Cerebellar cortex (tissue), 1 donor: ENCODE results near the gene RAB33B.
"Not testable (repeated sequence)": the region's sequence is repeated elsewhere in the genome, so short reads cannot be mapped to it uniquely, and the experiment has no call there.

Source experiments
- DNase-seq: peaks from one replicate; pipeline ENCODE4 v3.0.0-alpha.2; 2015; ENCODE audit warnings: low spot score

RAB33B gene

DNA sequence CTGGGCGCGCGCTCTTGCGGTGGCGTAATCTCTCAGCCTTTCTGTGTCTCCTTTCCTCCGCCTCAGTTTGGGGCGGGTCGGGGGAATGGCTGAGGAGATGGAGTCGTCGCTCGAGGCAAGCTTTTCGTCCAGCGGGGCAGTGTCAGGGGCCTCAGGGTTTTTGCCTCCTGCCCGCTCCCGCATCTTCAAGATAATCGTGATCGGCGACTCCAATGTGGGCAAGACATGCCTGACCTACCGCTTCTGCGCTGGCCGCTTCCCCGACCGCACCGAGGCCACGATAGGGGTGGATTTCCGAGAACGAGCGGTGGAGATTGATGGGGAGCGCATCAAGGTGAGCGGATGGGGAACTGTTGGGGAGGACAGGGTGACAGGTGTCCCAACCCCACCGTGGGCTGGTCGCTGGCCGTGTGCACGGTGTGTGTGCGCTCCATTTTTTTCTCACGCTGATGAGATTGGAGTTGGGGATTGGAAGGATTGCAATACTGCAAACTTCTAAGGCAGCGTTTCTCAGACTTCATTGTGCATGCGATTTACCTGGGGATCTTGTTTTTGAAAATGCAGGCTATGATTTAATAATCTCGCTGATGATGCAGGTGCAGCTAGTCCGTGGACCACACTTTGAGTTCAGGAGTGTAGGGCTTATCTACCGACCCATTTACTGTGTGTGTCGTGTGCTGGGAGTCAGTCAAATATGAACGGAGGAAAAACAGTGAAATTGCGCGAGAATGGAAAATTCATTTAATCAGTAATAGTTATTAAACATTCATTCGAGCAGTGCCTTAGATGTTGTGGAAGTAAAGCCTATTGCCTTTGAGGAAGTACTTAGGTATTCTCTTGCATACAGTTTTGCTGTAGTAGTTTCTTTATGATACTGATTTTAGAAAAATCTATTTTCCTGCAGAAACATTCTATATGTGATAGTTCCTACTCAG is at the start of gene RAB33B:
TSS of gene RAB33B (plus strand) at position 11 of the 935 bp plus-strand sequence. CDS start at position 86, 75 bp downstream.
- no peak for DNase-seq

DNA sequence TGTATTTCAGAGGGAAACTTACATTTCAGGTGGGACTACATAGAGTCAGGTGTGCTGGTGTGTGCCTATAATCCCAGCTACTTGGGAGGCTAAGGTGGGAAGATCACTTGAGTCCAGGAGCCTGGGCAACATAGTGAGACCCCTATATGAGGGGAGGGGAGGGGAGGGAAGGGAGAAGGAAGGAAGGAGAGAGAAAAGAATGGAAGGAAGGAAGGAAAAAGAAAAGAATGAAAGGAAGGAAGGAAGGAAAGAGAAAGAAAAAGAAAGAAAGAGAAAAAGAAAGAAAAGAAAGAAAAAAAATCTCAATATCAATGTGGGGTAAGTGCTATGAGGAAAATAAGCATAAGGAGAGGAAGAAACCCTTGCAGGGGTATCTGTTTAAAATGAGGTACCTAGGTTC is 43.6 kb upstream of the RAB33B start:
- DNase-seq, result no peak

DNA sequence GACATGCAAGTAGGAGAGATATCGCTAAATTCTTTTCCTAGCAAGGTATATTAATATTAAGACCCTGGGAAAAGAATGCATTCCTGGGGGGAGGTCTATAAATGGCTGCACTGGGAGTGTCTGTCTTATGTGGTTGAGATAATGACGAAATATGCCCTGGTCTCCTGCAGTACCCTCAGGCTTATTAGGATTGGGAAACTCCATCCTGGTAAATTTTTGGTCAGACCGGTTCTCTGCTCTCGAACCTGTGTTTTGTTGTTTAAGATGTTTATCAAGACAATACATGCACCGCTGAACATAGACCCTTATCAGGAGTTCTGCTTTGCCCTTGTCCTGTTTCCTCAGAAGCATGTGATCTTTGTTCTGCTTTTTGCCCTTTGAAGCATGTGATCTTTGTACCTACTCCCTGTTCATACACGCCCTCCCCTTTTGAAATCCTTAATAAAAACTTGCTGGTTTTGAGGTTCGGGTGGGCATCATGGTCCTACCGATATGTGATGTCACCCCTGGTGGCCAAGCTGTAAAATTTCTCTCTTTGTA is 39.2 kb upstream of the RAB33B start:
- not testable (repeated sequence) for DNase-seq

DNA sequence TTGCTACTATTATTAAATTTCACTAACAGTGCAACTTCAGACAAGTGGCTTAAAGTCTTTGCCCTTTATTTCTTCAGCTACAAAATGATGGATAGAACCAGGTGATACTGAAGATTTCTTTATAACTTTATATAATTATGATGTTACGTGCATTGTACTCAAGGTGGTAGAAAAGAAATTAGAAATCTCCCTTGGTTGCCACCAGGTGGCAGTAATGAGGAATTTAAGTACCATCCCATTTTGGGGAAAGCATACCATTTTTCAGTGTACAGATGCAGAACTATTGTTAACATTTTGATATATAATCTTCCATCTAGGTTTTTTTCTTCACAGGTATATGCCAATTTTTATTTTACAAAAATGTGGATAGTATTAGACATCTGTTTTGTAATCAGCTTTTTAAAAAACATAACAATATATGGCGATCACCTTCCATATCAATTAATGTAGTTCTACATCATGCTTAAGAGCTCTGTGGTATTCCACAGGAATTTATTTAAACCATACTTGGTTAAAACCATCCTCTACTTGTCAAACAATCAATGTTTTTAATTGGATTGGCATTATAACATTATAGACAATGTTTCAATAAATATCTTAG is 37.7 kb upstream of the RAB33B start:
- peak; percentile 62 for DNase-seq

DNA sequence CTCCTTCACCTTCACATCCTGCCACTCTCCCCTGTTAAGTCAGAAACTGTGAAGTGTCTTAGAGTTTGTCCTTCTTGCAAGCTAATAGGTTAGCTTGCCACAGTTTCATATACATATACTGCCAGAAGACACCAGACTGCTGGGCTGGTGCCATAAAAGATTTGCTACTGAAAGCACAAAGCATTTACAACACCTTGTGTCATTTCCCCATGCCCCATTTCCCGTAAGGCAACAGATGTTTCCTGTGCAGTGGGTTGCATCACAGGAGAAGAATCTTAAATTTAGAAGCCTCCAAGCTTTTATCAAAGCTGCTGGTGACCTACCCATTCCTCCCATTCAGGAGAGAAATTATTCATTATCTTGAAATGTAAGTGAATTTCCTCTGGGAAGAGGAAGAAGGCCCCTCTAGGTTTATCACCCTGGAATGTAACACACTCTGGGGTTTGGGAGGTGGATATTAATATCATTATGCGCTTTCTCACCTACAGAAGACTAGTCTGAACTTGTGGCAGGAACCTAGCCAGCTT is 34.5 kb upstream of the RAB33B start:
- DNase-seq, result peak; percentile 18

DNA sequence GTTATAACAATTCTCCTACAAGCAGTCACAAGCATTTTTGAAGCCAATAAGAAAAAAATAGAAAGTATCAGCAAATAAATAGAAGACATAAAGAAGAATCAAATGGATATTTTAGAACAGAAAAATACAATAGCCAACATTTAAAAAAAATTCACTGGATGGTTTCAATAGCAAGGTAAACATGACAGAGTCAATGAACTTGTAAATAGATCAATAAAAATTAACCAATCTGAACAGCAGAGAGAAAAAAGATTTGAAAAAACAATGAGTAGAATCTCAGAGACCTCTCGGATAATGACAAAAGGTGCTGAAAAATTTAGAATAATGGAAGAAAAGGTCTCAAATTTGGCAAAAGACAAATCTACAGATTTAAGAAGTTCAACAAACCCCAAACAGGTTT is 33.3 kb upstream of the RAB33B start:
- no peak for DNase-seq

DNA sequence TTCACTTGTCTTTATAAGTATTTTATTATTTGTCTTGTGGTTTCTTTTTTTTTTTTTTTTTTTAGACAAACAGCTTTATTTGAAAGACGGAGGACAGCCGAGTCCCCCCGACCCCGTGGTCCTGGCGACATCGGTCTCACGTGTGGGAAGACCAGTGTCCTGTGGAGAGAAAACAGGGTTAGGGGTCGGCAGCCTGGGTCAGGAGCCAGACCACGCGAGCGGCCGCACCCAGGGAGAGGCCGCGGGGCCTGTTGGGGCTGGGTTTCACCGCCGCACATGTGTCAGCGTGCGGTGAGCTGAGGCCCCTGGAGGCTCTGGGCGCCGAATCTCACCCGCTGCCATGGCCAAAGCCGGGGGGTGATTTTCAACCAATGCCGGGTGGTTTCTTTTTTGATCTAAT is 17.8 kb upstream of the RAB33B start:
- DNase-seq, result no peak

DNA sequence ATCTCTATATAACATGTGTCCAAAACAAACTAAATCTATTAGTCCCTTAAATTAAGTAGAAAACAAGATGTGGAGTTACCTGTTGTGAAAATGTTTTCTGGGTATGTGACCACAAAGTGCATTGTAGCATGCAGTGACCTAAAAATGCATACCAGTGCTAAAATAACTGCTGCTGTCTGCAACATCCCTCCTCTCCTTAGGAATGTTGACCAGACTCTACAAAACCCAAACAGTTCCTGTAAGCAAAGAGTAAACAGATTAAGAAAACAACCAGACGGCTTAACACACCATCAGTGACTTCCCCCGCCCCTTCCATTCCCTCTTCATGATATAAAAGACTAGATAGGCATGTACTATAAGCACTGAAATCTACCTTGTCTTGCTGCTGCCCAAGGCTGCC is 15.8 kb upstream of the RAB33B start:
- DNase-seq, result no peak

DNA sequence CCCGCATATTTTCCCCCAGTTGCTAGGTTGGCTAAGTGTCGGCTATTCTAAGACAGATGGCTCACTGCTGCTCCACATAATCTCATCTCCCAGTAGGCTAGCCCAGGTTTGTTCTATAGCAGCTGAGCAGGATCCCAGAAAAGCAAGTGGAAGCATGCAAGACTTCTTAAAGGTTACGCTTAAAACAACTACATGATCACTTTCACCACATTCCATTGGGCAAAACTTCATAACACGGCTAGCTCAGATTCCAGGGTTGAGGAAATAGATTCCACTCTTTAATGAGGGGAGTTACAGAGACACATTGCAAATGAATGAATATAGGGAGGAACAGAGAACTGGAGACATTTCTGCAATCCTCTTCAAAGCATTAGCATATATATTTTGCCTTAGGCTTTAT is 12.9 kb upstream of the RAB33B start:
- no peak for DNase-seq

DNA sequence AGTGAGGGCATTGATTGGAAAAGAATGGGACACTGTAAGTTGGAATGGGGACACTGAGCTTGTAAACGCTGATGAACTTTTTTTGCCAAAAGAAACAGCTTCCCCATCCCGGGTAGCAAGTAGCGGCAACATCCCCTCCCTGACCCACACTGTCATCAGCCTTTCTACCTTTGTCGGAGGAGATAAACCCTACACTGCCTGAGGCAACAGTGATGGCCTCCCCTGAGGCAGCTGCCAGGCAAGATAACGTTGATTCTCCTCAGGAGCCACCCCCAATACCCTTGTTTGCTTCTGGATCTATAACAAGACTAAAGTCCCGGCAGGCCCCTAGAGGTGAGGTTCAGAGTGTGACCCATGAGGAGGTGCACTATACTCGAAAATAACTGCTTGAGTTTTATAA is 10.3 kb upstream of the RAB33B start:
- no peak for DNase-seq

DNA sequence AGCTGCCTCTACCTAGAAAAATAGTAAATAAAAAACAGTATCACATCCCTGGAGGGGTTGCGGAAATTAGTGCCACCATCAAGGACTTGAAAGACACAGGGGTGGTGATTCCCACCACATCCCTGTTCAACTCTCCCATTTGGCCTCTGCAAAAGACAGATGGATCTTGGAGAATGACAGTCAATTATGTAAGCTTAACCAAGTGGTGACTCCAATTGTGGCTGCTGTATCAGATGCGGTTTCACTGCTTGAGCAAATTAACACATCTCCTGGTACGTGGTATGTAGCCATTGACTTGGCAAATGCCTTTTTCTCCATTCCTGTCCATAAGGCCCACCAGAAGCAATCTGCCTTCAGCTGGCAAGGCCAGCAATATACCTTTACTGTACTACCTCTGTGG is 9.0 kb upstream of the RAB33B start:
- DNase-seq, result not testable (repeated sequence)

DNA sequence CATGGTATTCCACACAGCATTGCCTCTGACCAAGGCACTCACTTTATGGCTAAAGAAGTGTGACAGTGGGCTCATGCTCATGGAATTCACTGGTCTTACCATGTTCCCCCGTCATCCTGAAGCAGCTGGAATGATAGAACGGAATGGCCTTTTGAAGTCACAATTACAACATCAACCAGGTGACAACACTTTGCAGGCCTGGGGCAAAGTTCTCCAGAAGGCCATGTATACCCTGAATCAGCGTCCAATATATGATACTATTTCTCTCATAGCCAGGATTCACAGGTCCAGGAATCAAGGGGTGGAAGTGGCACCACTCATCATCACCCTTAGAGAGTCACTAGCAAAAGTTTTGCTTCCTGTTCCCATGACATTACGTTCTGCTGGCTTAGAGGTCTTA is 6.8 kb upstream of the RAB33B start:
- not testable (repeated sequence) for DNase-seq

DNA sequence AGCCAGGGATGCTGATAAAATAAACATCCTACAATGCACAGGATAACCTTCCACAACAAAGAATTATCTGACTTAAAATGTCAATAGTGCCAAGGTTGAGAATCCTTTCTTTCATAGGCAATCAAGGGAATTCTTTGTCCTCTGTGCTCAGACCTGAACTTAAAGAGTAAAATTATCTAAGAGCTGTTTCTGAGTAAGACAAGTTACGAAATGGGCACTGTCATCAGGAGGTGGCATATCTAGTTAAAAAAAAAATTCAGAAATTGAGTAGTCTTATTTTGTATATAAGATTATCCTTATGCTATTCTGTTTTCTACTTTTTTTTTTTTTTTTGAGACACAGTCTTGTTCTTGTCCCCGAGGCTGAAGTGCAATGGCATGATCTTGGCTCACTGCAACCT is 3.3 kb upstream of the RAB33B start:
- no peak for DNase-seq

DNA sequence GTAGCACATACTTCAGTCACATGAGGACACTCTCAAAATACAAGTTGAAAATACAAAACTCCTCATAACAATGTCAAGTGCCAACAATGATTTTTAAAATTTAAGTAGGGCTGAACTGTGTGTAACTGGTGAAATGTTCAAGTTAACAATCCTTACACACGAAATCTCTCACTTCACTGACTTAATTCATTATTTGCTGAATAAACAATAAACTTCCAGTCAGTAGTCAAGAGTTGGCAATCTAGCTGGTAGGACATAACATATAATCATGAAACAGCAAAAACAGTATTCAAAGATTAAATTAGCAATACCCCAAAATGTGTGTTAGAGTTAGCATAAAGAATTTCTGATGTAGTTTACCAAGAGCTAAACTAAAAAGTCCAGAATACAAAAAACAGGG is 1.9 kb upstream of the RAB33B start:
- DNase-seq, result no peak

DNA sequence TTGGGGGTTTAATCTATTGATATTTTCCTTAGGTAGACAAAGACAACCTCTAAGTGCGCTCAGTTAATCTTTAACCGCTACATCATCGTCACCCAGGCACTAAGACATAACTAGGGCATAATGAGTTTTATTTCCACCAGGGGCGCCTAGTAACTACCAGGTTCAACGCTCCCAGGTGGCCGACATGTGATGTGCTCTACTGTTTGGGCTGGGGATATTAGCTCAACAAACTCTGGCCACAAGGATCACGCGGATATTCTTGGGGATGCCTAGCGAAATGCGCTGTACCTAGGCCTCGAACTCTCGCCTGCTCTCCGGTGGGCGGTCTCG is 915 bp upstream of the RAB33B start:
- DNase-seq, result no peak

DNA sequence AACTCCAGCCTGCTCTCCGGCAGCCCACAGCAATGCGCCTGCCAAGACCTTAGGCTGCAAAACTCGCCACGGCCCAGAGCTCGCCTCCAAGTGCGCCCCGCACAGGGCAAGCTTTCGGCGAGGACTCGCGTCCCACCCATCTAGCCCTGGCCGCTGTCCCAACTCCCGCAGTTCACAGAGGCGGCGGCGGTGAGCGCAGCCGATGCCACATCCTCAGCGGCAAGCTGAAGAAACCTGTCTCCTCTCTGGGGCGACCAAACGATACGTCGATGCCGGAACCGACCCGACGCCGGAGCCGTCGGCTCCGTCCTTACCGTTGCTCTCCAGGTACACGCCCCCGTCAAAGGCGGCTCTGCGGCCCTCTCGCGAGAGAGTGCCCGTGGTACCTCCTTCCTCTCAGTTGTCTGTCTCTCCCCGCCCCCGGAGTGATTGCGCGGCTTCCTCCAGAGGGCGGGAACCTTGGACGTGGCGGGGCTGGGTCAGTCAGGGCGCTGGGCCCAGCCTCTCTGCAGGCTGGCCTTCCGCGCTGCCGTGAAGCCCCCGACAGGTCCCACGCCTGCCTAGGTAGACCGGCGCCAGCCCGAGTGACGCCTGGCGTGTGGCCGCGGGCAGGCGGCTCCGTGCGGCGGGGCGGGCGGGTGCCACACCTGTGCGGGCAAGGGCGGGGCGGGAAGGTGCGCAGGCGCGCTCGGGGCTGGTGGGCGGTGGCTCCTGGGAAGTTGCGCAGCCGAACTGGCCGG is 380 bp upstream of the RAB33B start:
- DNase-seq, result peak; percentile 97

DNA sequence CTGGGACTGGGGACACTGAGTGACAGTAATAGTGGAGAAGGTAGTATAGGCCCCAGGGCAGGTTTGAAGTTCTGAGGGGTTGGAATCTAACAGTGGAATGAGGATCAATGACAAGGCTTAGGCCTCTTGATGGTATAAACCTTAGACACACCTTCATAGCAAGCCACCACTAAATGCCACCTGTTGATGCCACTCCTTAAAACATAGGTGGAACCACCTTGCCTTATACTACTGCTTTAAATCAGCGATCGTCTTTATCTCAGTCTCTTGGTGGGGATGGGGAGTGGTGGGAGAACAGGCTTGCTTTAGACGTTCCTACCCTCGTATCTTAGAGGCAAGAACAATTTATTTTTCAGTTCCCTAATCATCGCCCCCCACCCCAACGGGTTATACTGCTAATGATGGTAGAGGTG is 1.2 kb downstream of the RAB33B start:
- no peak for DNase-seq

DNA sequence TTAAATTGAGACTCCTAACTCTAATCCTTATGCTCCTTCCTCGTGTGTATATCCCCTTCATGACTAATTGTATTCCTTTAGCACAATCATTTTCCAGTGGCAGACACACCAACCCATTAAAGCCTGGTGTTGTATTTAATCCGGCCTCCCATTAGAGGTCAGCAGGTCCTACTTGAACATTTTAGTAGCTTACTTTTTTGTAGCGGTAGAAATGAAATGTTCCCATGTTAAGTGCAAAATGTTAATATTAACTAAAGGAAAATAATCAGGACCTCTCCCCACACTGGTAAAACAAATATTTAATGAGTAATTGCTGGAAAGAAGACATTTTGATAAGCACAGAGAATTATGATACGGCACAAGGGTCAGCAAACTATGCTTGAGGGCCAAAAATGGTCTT is 3.4 kb downstream of the RAB33B start:
- DNase-seq, result peak; percentile 42

DNA sequence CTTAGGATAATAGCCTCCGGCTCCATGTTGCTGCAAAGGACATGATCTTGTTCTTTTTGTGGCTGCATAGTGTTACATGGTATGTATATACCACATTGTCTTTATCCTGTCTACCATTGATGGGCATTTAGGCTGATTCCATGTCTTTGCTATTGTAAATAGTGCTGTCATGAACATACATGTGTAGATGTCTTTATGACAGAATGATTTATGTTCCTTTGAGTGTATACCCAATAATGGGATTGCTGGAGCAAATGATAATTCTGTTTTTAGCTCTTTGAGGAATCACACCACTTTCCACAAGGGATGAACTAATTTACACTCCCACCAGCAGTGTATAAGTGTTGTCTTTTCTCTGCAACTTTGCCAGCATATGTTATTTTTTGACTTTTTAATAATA is 4.6 kb downstream of the RAB33B start:
- no peak for DNase-seq

DNA sequence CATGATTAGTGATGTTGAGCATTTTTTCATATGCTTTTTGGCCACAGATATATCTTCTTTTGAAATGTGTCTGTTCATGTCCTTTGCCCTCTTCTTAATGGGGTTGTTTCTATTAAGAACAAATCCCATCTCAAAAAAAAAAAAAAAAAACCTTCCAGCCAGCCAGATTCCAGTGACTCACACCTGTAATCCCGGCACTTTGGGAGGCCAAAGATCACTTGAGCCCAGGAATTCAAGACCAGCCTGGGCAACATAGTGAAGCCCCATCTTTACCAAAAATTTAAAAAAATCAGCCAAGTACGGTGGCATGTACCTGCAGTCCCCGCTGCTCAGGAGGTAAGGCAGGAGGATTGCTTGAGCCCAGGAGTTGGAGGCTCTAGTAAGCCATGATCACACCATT is 5.1 kb downstream of the RAB33B start:
- DNase-seq, result no peak

DNA sequence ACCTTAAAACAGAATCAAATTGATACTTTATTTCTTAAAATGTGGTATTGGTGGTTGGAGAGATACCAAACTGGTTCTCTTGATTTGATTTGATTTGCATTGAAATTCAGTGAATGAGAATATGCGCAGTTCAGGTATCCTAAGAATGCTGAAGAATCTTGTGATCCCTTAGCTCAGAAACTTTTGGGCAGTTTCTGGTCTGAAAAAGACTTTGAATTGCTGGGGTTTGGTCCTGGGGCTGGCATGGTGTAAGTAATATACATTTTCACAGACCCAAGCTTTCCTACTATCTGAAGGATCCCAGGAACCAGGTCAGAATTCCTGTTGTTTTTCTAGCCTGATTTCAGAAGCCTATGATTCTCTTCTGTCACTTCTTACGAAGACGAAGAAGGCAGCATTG is 6.6 kb downstream of the RAB33B start:
- no peak for DNase-seq

DNA sequence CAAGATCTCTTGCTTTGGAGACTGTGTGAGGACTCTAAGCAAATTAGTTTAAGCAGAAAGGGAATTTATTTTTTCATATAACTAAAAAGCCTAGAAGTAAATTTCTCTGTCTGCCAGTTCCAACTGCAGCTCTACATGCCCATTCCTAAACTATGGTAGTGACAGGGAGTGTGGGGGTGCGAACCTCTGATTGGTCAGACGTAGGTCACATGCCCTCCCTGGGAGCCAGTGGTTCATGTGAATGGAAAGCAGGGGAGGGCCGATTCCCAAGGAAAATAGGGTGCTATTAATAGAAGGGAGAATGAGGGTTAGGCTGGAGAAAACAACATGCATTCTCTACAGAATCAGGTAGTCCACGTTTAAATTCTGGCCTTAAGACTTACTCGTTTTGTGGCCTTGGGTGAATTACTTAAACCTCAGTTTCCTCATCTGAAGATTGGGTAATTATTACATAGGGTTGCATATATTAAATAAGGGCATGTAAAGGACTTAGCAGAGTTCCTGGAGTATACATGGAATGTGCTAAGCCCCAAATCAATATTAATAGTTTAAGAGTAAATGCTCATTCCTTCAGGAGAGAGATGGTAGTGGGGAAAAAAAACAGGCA is 7.2 kb downstream of the RAB33B start:
- DNase-seq, result no peak
